Measurements from ENCODE around the gene SCFD2.

DNA sequence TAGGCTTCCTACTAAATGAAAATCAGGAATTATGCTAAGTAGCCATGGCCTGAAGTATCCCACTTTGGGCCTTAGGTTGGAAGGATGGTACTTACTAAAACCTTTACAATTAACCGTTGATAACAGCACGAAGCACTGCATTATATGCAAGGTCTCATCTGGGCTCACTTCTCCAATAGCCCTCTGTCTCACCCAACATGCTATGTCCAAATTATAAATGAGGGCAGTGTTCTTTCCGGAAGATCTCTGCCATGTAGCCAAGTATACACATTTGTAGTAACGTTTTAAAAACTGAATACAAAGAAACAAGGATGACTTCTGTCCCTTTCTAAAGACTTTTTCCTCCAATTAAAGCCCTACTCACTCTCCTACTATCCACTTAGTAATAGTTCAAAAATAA lies 51.6 kb downstream of the SCFD2 start:
- no peak for TF ChIP-seq POLR2AphosphoS5 (IDR thresholded peaks at IDR 0.05)
- TF ChIP-seq, protein P1, sequence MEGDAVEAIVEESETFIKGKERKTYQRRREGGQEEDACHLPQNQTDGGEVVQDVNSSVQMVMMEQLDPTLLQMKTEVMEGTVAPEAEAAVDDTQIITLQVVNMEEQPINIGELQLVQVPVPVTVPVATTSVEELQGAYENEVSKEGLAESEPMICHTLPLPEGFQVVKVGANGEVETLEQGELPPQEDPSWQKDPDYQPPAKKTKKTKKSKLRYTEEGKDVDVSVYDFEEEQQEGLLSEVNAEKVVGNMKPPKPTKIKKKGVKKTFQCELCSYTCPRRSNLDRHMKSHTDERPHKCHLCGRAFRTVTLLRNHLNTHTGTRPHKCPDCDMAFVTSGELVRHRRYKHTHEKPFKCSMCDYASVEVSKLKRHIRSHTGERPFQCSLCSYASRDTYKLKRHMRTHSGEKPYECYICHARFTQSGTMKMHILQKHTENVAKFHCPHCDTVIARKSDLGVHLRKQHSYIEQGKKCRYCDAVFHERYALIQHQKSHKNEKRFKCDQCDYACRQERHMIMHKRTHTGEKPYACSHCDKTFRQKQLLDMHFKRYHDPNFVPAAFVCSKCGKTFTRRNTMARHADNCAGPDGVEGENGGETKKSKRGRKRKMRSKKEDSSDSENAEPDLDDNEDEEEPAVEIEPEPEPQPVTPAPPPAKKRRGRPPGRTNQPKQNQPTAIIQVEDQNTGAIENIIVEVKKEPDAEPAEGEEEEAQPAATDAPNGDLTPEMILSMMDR (IDR thresholded peaks at IDR 0.05; ENCODE audit: poor library complexity, severe bottlenecking) = no peak
- no peak for TF ChIP-seq EZH2 (IDR thresholded peaks at IDR 0.05; ENCODE audit: borderline replicate concordance, insufficient read depth, low read length, poor library complexity, severe bottlenecking)
- TF ChIP-seq EP300 (conservative IDR thresholded peaks at IDR 0.05; ENCODE audit: poor library complexity, severe bottlenecking) = no peak
- TF ChIP-seq SMC3 (conservative IDR thresholded peaks at IDR 0.05; ENCODE audit: poor library complexity) = no peak
- TF ChIP-seq TAF1 (IDR thresholded peaks at IDR 0.05; ENCODE audit: low read depth) = no peak
- TF ChIP-seq RAD21 (conservative IDR thresholded peaks at IDR 0.05) = no peak
